Hematopoietic multipotent progenitor cell treated with erythropoietin and hydrocortisone succinate and interleukin-3 and kit ligand, for 17 days (in vitro differentiated cells): ENCODE results near the gene CD163L1.
A peak's percentile ranks its signal among the peaks of the same experiment; 100 is the strongest.

Source experiments
- DNase-seq: peaks from one replicate; pipeline ENCODE4 v3.0.0-alpha.2; 2015; ENCODE audit warnings: low spot score

The CD163L1 gene

DNA sequence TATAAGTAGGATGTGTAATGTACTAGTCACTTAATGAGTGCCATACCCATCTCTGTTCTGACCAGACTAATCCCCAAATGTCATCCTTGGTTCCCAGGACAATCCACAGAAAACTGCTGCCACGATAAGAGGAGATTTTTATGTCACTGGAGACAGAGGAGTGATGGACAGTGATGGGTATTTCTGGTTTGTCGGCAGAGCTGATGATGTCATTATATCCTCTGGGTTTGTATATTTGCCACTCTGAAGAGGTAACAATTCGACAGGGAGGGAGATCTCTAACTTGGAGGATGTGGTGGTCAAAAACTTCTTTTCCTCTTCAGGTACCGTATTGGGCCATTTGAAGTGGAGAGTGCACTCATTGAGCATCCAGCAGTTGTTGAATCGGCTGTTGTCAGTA is 119.8 kb downstream of the CD163L1 start:
- no peak for DNase-seq

DNA sequence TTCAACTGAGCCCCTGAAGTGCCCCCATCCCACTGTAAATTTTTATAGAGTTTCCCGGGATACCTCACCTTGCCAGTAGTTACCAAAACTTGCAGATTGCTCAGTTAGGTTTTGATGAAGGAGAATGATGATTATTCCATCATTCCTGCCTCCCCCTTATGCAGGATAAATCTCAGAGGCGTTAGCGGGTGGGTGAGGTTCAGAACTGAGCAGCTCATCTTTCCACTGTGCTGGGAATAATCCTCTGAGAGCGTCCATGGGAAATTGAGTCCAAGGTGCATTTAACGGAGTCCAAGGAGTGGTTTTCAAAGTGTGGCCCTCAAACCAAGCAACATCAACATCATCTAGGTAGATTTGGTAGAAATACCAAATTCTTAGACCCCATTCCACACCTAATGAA is 121.4 kb downstream of the CD163L1 start:
- no peak for DNase-seq

DNA sequence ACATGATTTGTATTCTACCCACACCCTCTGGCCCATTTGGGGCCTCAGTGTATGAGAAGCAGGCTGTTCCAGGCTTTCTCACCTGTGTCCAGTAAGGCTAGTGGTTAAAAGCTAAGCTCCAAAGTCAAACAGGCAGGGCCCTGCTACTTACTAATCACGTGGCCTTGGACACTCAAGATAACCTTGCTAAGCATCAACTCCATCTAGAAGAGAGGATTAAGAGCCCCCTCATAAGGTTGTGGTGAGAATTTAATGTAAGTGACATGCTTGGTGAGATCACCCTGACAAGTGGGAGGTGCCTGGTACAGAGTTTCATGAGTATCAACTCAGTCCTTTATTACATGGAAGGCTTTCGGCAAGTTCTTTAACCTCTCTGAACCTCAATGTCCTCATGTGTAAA is 122.3 kb downstream of the CD163L1 start:
- DNase-seq, result peak; percentile 68

DNA sequence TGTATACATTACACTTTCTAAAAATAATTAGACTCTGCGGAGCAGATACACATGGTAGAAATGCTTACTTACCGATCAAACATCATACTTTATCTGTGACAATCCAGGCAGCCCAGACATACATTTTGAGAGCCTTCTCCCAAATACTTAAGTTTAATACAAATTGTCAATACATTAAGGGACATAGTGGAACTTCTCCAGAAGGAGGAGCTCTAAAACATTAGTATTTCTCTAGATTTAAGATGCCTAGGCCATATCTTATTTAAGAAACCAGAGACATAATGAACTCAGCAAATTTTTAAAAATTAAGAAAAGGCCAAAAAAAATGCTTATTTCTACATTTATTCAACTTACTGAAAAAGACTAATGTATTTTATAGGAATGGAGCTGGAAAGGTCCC is 124.0 kb downstream of the CD163L1 start:
- peak; percentile 53 for DNase-seq

DNA sequence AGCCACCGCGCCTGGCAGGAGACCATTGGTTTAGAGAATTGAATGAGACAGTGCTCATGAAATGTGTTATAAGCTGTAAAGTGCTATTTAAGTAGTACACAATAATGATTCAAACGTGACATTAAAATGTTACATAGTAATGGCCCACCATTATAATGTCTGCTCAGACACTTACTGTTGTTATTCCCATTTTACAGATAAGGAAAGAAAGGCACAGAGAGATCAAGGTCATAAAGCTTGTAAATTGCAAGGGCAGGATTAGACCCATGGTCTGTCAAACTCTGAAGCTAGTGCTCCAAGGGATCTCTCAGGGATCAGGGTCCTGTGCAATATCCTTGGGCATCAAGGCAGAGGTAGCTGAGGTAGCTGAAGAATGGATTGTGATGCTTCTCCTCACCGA is 133.9 kb downstream of the CD163L1 start:
- DNase-seq, result no peak
